GM18907 (cell line): ENCODE results near the gene RHOV.
"Not testable (repeated sequence)": the region's sequence is repeated elsewhere in the genome, so short reads cannot be mapped to it uniquely, and the experiment has no call there.

Source experiments
- ATAC-seq: cut with Tn5 transposase; IDR thresholded peaks from one replicate; pipeline ENCODE4 v1.9.1; 2021; ENCODE audit warnings: mild to moderate bottlenecking, moderate library complexity; ENCODE audit not compliant: unreplicated experiment

The RHOV gene

DNA sequence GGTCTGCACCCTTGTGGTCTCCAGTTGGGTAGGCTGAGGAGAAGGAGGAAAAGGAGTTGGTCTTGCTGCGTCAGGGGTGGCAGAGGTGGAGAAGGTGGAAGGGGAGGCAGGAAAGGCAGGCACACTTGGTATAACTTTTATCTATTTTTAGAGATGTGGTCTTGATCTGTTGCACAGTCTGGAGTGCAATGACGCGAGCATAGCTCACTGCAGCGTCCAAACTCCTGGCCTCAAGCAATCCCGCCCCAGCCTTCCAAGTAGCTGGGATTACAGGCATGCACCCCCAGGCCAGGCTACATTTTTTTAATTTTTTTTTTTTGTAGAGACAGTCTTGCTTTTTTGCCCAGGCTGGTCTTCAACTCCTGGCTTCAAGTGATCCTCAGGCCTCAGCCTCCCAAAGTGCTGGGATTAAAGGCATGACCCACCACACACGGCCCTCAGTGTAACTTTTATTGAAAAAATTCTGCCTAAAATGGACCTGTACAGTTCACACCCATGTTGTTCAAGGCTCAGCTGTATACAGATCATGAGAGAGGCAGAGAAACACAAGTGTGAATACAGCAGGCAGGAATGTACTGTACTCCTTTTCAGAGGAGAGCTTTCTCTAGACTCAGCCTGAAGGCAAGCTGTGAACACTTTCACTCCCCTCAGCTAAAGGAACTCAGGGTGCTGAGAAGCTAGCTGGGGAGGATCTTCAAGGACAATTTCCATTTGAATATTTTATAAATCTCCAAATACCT lies 2.1 kb upstream of the RHOV start:
- ATAC-seq, result no peak

DNA sequence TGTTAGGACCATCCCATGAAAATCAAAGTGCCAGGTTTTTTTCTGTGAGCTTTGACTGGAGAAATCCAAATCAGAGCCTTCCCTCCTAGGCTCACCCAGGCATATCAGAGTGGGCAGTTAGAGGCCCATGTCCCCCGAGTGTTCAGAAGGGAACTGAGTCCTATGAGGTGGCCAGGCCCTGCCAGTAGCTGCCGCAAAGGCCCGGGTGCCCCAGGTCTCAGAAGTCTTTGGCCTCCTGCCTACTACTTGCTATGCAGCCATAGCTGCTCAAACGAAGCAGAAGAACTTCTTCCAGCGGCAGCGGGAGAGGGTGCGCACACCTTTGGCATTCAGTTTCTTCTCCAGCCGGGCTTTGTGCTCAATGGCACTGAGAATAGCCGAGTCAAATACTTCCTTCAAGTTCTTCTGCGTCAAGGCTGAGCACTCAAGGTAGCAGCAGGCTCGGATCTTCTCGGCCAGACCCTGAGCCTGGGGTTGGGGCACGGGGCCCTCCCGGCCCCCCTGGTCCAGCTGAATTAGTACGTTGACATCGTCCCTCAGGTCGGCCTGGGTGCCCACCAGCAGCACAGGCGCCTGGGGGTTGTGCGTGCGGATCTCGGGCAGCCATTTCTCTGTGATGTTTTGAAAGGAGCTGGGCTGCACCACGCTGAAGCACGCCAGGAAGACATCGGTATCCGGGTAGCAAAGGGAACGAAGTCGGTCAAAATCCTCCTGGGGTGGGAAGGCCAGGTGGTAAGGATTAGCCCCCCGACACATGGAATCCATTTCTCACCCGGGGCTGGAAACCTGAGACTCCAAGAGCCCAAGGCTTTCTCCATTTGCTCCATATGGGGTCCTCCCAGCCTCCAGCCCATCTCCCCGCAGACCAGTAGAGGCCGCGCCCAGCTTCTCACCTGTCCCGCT lies 992 bp downstream of the RHOV start:
- ATAC-seq, result no peak

DNA sequence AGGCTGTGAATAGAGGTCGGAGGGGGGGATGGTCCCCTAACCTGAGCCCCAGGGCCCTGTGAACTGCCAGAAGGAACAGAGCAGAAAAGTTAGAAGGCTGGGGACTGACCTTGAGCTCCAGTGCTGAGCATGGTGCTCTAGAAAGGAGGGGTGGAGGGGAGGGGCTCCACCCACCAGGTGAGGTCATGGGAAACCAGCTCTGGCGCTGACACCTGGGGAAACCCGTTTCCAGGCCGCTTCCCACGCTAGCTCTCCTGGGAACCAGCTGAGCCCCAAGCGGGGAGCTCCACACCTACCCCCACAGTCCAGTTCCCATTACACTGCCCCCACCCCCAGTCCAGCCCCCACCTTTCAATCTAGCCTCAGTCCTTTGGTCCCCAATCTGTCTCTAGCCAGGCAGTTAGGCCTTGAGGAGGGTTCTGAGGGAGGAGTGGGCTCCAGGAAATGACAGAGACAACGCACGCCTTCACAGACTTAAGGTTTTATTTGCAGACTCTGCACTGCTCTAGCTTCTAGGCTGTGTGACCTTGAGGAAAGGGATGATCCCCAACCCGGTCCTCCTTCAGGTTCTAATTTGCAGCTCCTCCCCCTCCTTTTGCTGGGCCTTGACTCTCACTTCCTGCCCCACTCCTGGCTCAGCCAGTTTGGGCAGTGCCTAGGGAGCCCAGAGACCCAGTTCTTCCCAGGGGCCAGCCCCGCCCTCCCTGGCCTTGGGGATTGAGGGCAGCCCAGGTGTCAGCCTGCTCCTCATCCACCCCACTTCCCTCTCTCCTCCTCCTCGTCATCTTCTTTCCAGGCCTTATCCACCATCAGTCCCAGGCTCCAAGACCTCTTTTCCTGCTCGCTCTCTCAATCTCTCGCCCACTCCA lies 2.1 kb downstream of the RHOV start:
- peak; percentile 39 for ATAC-seq

DNA sequence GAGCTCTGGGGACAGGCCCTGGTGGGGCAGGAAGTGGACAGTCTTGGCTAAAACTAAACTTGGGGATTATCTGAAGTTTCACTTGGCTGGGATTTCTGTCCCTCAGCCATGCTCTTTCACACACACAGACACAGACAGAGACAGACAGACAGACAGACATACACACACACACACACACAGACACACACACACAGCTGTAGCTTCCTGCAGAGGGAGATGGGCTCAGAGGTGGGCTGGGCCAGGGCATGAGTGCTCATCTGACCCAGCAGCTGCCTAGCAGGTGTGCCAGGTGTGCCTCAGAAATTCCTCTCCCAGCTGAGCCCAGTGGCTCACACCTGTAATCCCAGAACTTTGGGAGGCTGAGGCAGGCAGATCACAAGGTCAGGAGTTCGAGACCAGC lies 3.3 kb downstream of the RHOV start:
- no peak for ATAC-seq

DNA sequence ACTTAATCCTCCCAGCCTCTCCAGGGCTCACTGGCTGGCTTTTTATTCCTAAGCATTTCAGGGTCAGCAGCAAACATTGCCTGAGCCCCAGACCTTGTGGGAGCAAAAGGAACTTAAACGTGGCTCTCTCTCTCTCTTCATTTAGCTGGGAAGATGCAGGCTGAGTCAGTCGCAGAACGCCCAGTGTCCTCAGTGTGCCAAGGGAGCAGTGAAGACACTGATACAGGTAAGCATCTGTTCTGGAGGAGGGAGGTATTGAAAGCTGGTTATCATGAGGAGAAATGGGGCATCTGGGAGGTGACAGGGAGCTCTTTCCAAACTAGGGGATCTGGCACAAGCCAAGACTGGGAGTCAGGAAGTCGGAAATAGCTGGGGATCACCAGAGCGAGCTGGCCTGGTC lies 4.3 kb downstream of the RHOV start:
- no peak for ATAC-seq

DNA sequence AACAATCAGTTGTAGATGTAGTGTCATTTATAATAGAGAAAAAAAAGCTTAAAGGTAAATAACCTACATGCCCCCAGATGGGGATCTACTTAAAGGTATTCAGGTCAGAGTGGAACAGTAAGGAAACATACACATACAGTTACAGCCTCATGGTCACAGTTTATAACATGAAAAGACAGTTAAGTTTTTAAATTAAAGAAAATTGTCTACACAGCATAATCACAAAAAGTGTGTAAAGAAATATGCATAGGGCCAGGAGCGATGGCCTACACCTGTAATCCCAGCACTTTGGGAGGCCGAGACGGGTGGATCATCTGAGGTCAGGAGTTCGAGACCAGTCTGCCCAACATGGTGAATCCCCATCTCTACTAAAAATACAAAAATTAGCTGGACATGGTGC lies 6.8 kb downstream of the RHOV start:
- ATAC-seq, result no peak

DNA sequence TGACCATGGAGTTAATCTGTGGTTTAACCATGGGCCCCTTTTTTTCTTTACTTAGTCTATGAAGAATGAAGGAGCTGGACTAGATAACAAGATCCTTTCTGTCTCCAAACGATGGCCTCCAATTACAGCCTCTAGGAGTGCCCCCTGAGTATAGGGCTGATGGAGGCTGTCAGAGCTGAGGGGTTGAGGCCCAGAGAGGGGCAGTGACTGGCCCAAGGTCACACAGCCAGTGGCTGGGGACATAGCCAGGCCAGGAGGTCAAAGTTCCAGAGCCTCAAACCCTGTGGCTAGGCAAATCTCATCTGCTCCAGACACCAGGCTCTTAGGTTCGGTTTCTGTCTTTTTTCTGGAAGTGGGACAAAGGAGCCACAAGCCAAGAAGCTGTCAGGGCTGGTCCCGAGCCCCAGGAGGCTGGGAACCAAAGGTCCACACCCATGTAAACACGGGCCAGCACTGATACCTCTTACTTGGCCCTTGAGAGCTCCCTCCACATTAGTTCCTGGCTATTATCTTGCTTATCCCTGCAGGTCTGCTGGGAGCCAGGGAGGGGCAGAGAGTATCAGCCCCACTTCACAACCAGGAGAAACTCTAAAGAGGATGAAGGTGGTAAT lies 10.3 kb downstream of the RHOV start:
- no peak for ATAC-seq

DNA sequence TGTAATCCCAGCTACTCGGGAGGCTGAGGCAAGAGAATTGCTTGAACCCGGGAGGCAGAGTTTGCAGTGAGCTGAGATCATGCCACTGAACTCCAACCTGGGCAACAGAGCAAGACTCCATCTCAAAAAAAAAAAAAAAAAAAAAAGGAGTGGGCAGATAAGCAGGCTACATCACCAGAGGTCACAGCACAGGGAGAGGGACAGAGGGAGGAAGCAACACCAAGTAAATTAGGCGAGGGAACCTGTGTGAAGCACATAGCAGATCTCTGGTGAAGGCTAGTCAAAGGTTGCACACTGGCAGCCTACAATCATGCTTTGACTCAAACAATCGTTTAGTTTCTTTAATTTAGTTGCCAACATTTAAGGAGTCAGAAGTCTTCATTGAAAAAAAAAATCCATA lies 12.9 kb downstream of the RHOV start:
- ATAC-seq, result not testable (repeated sequence)

DNA sequence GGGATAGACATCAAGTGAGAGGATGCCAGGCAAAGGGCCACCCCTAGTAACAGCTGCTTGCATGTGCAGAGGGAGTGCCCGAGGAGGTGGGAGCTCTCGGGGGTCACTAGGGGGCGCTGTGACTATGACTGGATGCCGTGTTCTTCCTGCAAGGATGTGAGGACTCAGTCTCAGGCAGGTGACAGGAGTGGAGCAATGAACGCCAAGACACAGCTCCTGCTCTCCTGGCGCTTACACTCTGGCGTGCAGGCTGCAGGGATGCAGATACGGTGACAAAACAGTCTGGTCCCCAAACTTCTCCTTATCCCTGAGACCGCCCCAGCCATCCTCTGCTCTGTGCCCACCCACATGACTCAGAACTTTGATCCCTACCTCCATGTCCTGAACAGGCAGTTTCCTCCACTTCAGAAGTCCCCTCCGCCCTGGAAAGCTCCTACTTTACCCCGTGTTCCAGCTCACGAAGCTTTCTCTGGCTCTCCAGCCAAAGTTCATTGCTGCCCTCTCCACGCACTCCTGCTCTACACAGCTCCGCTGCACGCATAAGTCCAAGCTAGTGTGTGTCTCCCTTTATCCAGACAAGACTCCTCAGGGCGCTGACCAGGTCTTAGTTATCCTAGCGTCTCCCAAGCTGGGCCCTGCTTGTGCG lies 14.7 kb downstream of the RHOV start:
- ATAC-seq, result peak; percentile 57

DNA sequence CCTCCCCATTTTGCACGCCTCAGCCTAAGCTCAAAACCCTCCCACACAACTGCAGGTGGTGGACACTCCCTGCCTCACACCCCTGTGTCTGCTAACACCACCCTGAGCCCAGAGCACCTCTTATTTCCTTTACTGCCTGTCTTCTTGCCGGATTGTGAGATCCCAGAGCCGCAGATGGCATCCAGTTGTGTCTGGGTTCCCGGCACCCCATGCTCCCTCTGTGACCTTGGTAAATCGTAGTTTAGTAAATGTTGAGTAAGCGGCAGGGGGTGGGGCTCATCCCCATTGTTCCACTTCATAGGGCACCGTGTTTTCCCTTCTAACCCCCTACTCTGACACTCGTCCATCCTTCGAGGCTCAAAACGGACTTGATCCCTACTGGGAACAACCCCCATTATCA lies 15.3 kb downstream of the RHOV start:
- no peak for ATAC-seq

DNA sequence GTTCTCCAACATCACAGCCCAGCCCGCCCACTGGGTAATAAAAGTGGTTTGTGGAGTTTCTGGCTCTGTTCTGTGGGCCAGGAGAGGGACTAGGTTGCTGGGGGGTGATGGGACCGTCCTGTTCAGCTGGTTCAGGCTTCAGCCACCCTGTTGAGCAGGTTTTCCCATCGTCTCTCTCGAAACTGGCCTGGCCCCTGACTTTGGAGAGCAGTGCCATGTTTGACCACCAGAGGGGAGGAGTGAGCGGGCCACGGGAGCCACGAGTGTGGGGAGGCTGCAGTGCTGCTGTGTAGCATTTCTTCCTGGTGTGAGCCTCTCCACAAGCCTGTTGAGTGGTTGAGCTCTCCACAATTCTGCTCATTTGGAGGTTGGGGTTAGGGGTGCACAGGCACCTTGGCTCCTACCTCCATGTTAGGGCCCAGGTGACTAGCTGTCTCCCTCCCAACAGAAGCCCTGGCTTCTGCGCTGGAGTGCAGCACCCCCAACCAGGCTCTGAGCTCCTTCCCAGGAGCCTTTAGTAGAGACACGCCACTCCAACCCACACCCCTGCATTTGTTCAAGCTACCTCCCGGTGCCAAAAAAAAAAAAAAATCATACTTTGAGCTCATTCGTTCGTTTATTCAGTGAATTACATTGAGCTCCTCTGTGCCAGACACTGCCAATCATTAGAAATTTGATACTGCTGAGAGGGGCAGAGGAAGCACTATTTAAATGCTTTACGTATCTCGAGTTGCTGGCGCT lies 16.3 kb downstream of the RHOV start:
- ATAC-seq, result peak; percentile 66

DNA sequence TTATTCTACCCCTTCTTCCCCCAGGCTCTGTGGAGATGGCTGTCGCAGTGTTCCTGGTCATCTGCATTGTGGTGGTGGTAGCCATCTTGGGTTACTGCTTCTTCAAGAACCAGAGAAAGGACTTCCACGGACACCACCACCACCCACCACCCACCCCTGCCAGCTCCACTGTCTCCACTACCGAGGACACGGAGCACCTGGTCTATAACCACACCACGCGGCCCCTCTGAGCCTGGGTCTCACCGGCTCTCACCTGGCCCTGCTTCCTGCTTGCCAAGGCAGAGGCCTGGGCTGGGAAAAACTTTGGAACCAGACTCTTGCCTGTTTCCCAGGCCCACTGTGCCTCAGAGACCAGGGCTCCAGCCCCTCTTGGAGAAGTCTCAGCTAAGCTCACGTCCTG lies 17.3 kb downstream of the RHOV start:
- no peak for ATAC-seq

DNA sequence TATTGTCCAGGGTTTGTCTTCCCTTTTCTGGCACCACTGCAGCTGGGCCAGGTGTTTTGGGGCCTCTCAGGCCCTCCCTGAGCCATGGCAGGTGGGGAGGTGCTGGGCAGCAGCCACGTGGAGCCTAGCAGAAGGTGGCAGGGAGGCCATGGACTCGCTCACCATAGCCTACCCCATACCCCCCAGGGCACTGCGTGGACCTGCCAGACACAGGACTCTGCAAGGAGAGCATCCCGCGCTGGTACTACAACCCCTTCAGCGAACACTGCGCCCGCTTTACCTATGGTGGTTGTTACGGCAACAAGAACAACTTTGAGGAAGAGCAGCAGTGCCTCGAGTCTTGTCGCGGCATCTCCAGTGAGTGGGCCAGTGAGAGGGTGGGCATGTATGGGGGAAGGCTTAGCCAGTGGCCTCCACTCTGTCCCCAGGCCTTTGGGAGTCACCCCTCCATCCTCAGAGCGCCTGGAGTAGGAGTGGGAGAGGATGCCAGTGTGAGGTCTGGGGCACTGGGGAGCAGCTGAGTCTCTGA lies 18.3 kb downstream of the RHOV start:
- ATAC-seq, result no peak

DNA sequence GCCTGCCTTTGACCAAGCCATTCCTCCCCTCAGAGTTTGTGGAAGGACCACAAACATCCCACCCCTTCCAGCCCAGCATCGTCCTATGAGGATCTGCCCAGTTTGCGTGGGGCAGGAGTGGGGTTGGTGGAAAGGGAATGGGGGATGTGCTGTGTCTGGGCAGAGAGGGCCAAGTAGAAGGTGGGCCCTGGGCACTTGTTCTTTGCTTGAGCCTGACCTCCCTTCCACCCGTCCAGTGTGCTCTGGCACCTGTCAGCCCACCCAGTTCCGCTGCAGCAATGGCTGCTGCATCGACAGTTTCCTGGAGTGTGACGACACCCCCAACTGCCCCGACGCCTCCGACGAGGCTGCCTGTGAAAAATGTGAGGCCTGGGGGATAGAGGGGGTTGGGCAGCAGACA lies 19.9 kb downstream of the RHOV start:
- no peak for ATAC-seq

DNA sequence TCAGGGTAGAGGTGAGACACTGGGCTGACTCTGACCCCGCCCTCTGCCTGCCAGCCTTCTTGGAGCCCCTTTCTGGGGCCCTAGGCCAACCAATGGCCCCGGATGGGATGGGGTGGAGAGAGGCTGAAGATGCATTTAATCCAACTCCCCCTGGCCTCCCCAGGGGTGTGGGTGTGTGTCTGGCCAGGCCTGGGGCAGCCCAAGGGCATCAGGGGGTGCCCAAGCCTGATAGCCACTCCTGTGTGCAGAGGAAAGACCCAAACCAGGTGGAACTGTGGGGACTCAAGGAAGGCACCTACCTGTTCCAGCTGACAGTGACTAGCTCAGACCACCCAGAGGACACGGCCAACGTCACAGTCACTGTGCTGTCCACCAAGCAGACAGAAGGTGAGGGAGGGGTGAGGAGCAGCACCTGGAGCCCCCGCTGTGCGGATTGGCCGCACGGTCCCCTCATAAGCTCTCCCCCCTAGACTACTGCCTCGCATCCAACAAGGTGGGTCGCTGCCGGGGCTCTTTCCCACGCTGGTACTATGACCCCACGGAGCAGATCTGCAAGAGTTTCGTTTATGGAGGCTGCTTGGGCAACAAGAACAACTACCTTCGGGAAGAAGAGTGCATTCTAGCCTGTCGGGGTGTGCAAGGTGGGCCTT lies 20.7 kb downstream of the RHOV start:
- no peak for ATAC-seq

DNA sequence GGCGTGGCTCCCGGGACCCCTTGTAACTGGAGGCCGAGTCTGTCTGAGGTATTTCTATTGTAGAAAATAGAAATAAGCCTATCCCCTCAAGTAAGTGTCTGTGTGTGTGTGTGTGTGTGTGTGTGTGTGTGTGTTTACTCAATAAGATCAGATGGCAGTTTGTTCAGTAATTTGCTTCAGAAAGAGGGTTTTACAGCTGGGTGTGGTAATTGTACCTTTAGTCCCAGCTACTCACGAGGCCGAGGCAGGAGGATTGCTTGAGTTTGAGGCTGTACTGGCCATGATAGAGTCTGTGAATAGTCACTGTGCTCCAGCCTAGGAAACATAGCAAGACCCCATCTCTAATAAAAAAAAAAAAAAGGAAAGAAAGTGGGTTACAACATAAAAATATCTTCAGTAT lies 21.5 kb downstream of the RHOV start:
- no peak for ATAC-seq

DNA sequence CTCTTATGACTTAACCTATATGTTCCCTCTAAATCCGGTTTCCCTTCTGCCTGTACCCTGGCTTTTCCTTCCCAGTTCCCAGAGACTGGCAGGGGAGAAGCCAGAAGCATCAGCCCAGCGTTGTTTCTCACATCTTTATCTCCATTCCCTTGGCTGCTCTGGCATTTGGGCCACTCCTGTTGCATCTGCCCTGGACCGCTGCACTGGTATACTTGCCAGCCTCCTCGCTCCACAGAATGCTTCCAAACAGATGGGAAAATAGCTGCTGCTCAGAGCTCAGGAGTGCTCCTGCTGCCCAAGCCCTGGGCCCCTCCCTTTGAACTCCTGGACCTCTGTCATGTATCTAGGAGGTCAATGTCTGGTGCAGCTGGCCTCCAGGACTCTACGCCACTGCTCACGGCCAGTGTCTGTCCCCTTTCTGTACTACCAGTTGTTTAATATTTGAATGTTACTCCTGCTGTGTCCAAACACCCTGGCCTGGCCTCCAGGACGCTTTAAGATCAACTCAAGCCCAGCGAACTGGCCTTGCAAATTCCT lies 23.4 kb downstream of the RHOV start:
- no peak for ATAC-seq

DNA sequence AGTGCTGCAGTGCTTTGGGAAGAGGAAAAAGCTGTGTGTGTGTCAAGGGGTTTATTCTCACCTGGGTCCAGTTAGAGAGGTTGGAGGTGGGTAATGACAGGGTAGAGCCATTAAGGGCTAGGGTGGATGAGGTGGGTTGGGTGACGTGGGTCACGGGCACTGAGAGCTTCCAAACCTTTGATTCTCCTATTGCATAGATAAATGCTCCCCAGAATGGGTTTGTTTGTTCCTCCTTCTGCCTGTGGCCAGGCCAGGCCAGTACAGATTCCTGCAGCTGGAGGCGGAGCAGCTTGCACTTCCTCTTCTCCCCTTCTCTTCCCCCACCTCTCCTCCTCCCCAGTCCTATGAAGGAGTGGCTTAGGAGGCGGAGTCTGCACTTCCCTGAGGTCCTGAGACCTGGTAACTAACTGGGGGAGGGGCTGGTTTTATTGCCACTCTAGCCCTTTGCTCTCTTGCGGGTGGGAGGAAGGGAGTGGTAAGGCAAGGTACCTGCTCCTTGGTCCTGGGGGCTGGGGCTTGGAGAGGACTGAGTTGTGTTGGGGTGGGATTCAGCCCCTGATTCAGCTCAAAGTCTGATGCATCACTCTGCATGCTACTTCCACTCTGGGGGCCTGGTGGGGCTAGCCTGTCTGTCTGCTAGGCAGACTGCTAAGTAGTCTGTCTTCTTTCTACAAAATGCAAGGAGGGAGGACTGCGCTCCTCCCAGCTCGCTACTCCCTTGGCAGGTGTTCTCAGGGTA lies 26.6 kb downstream of the RHOV start:
- ATAC-seq, result peak; percentile 51
